DOHH2 (cell line): ENCODE data around the gene ARX.

Source experiments
- H3F3A ChIP-seq: fragments of 200-600 bp; sonication (generic), shearing (Covaris generic); 2 replicates; pipeline ENCODE4 v1.6.0; 2016; ENCODE audit warnings: antibody characterized with exemption, mild to moderate bottlenecking; ENCODE audit not compliant: control insufficient read depth, insufficient read depth
- H3K27ac ChIP-seq: fragments of 200-600 bp; sonication (generic); 2 replicates; pipeline ENCODE4 v1.5.1; 2014; ENCODE audit warnings: low read depth, mild to moderate bottlenecking, low read length, moderate library complexity
- H3K27me3 ChIP-seq: fragments of 200-600 bp; sonication (generic); 2 replicates; pipeline ENCODE4 v1.6.1; 2014; ENCODE audit warnings: mild to moderate bottlenecking, low read length, mixed read lengths; ENCODE audit not compliant: control insufficient read depth
- H3K36me3 ChIP-seq: fragments of 200-600 bp; sonication (generic); 2 replicates; pipeline ENCODE4 v1.6.1; 2014; ENCODE audit warnings: mild to moderate bottlenecking, low read length, moderate library complexity, mixed read lengths; ENCODE audit not compliant: control insufficient read depth
- H3K4me1 ChIP-seq: fragments of 200-600 bp; sonication (generic); 2 replicates; pipeline ENCODE4 v1.6.1; 2014; ENCODE audit warnings: mild to moderate bottlenecking, low read length, mixed read lengths; ENCODE audit not compliant: control insufficient read depth
- H3K4me2 ChIP-seq: fragments of 200-600 bp; sonication (generic); 2 replicates; pipeline ENCODE4 v1.6.0; 2014; ENCODE audit warnings: mild to moderate bottlenecking, low read length, moderate library complexity
- H3K4me3 ChIP-seq: fragments of 200-600 bp; sonication (generic); 2 replicates; pipeline ENCODE4 v1.5.1; 2014; ENCODE audit warnings: mild to moderate bottlenecking, low read length, mixed read lengths
- H3K79me2 ChIP-seq: fragments of 200-600 bp; sonication (generic); 2 replicates; pipeline ENCODE4 v1.6.1; 2014; ENCODE audit warnings: mild to moderate bottlenecking, low read length, mixed read lengths; ENCODE audit not compliant: control insufficient read depth
- H3K9me2 ChIP-seq: fragments of 200-600 bp; sonication (generic); replicated peaks from 2 replicates; pipeline ENCODE4 v1.6.1; 2014; ENCODE audit warnings: mild to moderate bottlenecking, low read length, mixed read lengths; ENCODE audit not compliant: control insufficient read depth
- H3K9me3 ChIP-seq: fragments of 200-600 bp; sonication (generic); 2 replicates; pipeline ENCODE4 v1.6.1; 2014; ENCODE audit warnings: antibody characterized with exemption, low read length, mixed read lengths; ENCODE audit not compliant: control insufficient read depth, insufficient read depth
- H4K20me1 ChIP-seq: fragments of 200-600 bp; sonication (generic); 2 replicates; pipeline ENCODE4 v1.6.0; 2014; ENCODE audit warnings: low read depth, mild to moderate bottlenecking, antibody characterized with exemption, low read length, moderate library complexity; ENCODE audit not compliant: control insufficient read depth, insufficient read depth
- CTCF ChIP-seq: fragments of 200-600 bp; sonication (generic); IDR thresholded peaks from one replicate; pipeline ENCODE4 v1.5.1; 2014; ENCODE audit warnings: antibody characterized with exemption, mild to moderate bottlenecking, low read depth, low read length; ENCODE audit not compliant: poor library complexity, severe bottlenecking
- EZH2phosphoT487 ChIP-seq: fragments of 200-600 bp; sonication (generic); IDR thresholded peaks from 2 replicates; pipeline ENCODE4 v1.6.1; 2017; ENCODE audit warnings: borderline replicate concordance, mild to moderate bottlenecking, antibody characterized with exemption, low read length, moderate library complexity, mixed read lengths

The ARX gene

GRCh38 chrX:24983931-24984330, 31.8 kb downstream of the ARX start:
- Histone ChIP-seq H3K27ac (no peak overlapping the region), H3K4me2 (no peak overlapping the region), H3F3A (no peaks in the 10 kb centered on the region), H3K36me3 (peaks cover 3% of the 10 kb centered on the region; the same call in 1 of the 2 replicates), H3K4me3 (no peak overlapping the region), H3K79me2 (no peaks in the 10 kb centered on the region), H3K9me2 (no peaks in the 10 kb centered on the region), H3K27me3 (no peaks in the 10 kb centered on the region), H4K20me1 (no peaks in the 10 kb centered on the region), H3K4me1 (no peaks in the 10 kb centered on the region), H3K9me3 (no peaks in the 10 kb centered on the region)
- TF ChIP-seq EZH2phosphoT487 (no peak), CTCF (no peak)

- H3K36me3 ChIP-seq = peaks cover 3% of the 10 kb centered on the region; the same call in 1 of the 2 replicates
- H3K79me2 ChIP-seq = no peaks in the 10 kb centered on the region
- H3K9me3 ChIP-seq = no peaks in the 10 kb centered on the region
- no peak overlapping the region for H3K4me3 ChIP-seq
- TF ChIP-seq EZH2phosphoT487 = no peak
- no peak for TF ChIP-seq CTCF
- H3K27me3 ChIP-seq = no peaks in the 10 kb centered on the region
- no peak overlapping the region for H3K4me2 ChIP-seq
- H3K9me2 ChIP-seq = no peaks in the 10 kb centered on the region
- H4K20me1 ChIP-seq = no peaks in the 10 kb centered on the region
- H3F3A ChIP-seq = no peaks in the 10 kb centered on the region
- H3K27ac ChIP-seq = no peak overlapping the region
- H3K4me1 ChIP-seq = no peaks in the 10 kb centered on the region
Measured at GRCh38 chrX:24982306-24982965, 33.3 kb downstream of the ARX start.

- no peaks in the 10 kb centered on the region for H3K27me3 ChIP-seq
- TF ChIP-seq EZH2phosphoT487 = no peak
- TF ChIP-seq CTCF = no peak
Measured at GRCh38 chrX:24981030-24981429, 34.7 kb downstream of the ARX start.

More at GRCh38 chrX:24981030-24981429, 34.7 kb downstream of the ARX start:
- no peaks in the 10 kb centered on the region for H3K9me2 ChIP-seq
- H3K9me3 ChIP-seq = no peaks in the 10 kb centered on the region
- H3K4me2 ChIP-seq = no peak overlapping the region
- H3K27ac ChIP-seq = no peak overlapping the region
- no peak overlapping the region for H3K4me3 ChIP-seq
- peaks cover 3% of the 10 kb centered on the region; the same call in 1 of the 2 replicates for H3K36me3 ChIP-seq
- H3K79me2 ChIP-seq = no peaks in the 10 kb centered on the region
- H3K4me1 ChIP-seq = no peaks in the 10 kb centered on the region
- H4K20me1 ChIP-seq = no peaks in the 10 kb centered on the region
- H3F3A ChIP-seq = no peaks in the 10 kb centered on the region
